HEK293T (cell line): ENCODE data around the gene PSTPIP2.
"Not testable (repeated sequence)": the region's sequence is repeated elsewhere in the genome, so short reads cannot be mapped to it uniquely, and the experiment has no call there.

ENCODE experiments used
- CTCF ChIA-PET: fragments of 350-600 bp; formaldehyde crosslinking; extraction: SDS; loops from one replicate; lab custom pipeline; 2021; ENCODE audit warnings: antibody characterized with exemption, inconsistent platforms; lab: Yijun Ruan, JAX
- POLR2A ChIA-PET: fragments of 350-600 bp; formaldehyde crosslinking; extraction: SDS; loops from one replicate; lab custom pipeline; 2020; ENCODE audit warnings: antibody characterized with exemption, inconsistent platforms; lab: Yijun Ruan, JAX
- DNase-seq: peaks from one replicate; pipeline ENCODE4 v3.0.0; 2012; ENCODE audit warnings: mixed read lengths; ENCODE audit errors: extremely low spot score
- ARNT ChIP-seq: fragments of 450-650 bp; IDR thresholded peaks from 2 replicates; pipeline ENCODE4 v1.6.1; 2017; ENCODE audit warnings: mild to moderate bottlenecking
- BHLHE40 ChIP-seq: fragments of 450-650 bp; IDR thresholded peaks from 2 replicates; pipeline ENCODE4 v1.6.1; 2016; ENCODE audit warnings: mild to moderate bottlenecking, moderate library complexity, borderline replicate concordance
- CTBP1 ChIP-seq: fragments of 450-650 bp; IDR thresholded peaks from 2 replicates; pipeline ENCODE4 v1.6.1; 2016; ENCODE audit warnings: borderline replicate concordance
- ELF4 ChIP-seq: fragments of 450-650 bp; IDR thresholded peaks from 2 replicates; pipeline ENCODE4 v1.6.1; 2017; ENCODE audit warnings: antibody characterized with exemption
- FOXA1 ChIP-seq: fragments of 450-650 bp; IDR thresholded peaks from 2 replicates; pipeline ENCODE4 v1.6.1; 2016; ENCODE audit warnings: mild to moderate bottlenecking
- FOXK2 ChIP-seq: fragments of 450-650 bp; IDR thresholded peaks from 2 replicates; pipeline ENCODE4 v1.6.1; 2016; ENCODE audit warnings: mild to moderate bottlenecking
- FOXM1 ChIP-seq: fragments of 450-650 bp; IDR thresholded peaks from 2 replicates; pipeline ENCODE4 v1.6.1; 2017; ENCODE audit warnings: mild to moderate bottlenecking, borderline replicate concordance
- HDGF ChIP-seq: fragments of 450-650 bp; IDR thresholded peaks from 2 replicates; pipeline ENCODE4 v1.6.1; 2017; ENCODE audit warnings: antibody characterized with exemption, borderline replicate concordance
- L3MBTL2 ChIP-seq: fragments of 450-650 bp; conservative IDR thresholded peaks from 2 replicates; pipeline ENCODE4 v1.6.1; 2016; ENCODE audit warnings: mild to moderate bottlenecking
- LEF1 ChIP-seq: fragments of 450-650 bp; IDR thresholded peaks from 2 replicates; pipeline ENCODE4 v1.6.1; 2017; ENCODE audit warnings: mild to moderate bottlenecking, borderline replicate concordance
- NFRKB ChIP-seq: fragments of 450-650 bp; IDR thresholded peaks from 2 replicates; pipeline ENCODE4 v1.6.1; 2016; ENCODE audit warnings: mild to moderate bottlenecking, moderate library complexity
- SP1 ChIP-seq: fragments of 450-650 bp; IDR thresholded peaks from 2 replicates; pipeline ENCODE4 v1.6.1; 2017
- SUZ12 ChIP-seq: fragments of 450-650 bp; IDR thresholded peaks from 2 replicates; pipeline ENCODE4 v1.6.1; 2016; ENCODE audit warnings: mild to moderate bottlenecking
- TARDBP ChIP-seq: fragments of 450-650 bp; IDR thresholded peaks from 2 replicates; pipeline ENCODE4 v1.6.1; 2016
- ZNF384 ChIP-seq: fragments of 450-650 bp; IDR thresholded peaks from 2 replicates; pipeline ENCODE4 v1.6.1; 2016
- TF ChIP-seq, protein P1 (sequence below): fragments of 450-650 bp; IDR thresholded peaks from 2 replicates; pipeline ENCODE4 v1.6.1; 2016

PSTPIP2 gene

DNA sequence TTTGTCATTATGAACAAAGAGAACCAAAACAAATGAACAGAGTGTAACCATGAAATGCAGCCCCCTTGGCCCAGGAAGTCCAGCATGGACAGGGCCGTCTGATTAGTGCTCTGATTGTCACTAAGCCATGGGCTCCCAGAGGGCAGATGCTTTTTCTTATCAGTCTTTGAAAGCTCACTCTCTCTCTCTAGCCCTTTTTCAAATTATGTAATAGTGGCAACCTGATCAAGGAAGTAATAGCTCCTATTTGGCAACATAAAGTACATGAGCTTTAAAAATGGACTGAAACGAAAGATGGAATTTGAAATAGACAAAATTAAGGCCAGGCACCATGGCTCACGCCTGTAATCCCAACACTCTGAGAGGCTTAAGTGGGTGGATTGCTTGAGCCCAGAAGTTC lies 72.5 kb downstream of the PSTPIP2 start:
- POLR2A ChIA-PET = no interaction called here
- DNase-seq = no peak
- CTCF ChIA-PET = no interaction called here
- no peak for TF ChIP-seq FOXA1
- TF ChIP-seq BHLHE40 = no peak
- no peak for TF ChIP-seq ZNF384
- no peak for TF ChIP-seq SUZ12
- no peak for TF ChIP-seq SP1
- no peak for TF ChIP-seq NFRKB
- TF ChIP-seq L3MBTL2 = no peak
- TF ChIP-seq, protein P1, sequence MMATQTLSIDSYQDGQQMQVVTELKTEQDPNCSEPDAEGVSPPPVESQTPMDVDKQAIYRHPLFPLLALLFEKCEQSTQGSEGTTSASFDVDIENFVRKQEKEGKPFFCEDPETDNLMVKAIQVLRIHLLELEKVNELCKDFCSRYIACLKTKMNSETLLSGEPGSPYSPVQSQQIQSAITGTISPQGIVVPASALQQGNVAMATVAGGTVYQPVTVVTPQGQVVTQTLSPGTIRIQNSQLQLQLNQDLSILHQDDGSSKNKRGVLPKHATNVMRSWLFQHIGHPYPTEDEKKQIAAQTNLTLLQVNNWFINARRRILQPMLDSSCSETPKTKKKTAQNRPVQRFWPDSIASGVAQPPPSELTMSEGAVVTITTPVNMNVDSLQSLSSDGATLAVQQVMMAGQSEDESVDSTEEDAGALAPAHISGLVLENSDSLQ = no peak

DNA sequence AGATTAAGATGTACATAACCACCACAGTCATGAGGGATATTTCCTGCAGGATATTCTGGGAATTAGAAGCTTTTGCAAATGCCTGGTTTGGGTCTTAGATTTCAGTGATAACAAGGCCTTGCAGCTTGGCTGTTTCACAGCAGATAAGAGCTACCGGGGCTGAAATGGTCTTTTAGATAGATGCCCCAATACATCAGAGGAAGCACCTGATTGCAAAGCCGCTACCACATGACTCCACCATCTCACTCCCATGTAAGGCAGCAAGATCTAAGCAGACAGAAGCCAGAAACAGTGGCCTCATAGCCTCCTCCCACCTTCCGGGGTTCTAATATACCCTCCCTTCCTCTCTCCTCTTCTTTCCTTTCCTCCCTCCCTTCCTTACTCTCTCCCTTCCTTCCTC lies 73.8 kb downstream of the PSTPIP2 start:
- no peak for DNase-seq
- POLR2A ChIA-PET = no interaction called here
- TF ChIP-seq FOXM1 (no peak), ELF4 (no peak), CTBP1 (no peak), SUZ12 (no peak), BHLHE40 (no peak), L3MBTL2 (no peak), TARDBP (no peak), ZNF384 (no peak), ARNT (no peak), NFRKB (no peak), LEF1 (no peak), SP1 (no peak)
- TF ChIP-seq, protein P1 = no peak
- CTCF ChIA-PET = no interaction called here

DNA sequence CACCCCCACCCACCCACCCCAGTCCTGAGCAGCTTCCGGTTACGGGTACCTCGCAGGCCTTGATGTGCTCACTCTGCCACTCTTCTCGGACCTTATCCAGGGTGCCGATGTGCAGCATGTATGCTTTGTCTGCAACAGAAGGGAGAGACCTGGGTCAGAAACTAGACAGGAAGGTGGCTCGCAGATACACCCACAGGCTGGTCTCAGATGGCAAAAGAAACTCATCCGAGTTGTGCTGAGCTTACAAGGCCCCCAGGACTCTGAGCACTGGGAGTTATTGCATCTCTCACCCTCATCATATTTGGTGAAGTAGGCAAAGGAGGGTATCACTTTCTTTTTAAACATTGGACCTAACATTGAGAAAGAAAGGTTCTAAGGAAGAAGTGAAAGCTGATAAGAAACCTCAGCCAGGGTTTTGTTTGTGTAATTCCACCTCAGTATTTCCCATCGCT lies 74.3 kb downstream of the PSTPIP2 start:
- ChIA-PET CTCF (interaction anchor here (0.9 kb wide), 1 partner anchor 76 kb away, joined by 3 read pairs; no protein-coding TSS in a partner anchor), POLR2A (no interaction called here)

DNA sequence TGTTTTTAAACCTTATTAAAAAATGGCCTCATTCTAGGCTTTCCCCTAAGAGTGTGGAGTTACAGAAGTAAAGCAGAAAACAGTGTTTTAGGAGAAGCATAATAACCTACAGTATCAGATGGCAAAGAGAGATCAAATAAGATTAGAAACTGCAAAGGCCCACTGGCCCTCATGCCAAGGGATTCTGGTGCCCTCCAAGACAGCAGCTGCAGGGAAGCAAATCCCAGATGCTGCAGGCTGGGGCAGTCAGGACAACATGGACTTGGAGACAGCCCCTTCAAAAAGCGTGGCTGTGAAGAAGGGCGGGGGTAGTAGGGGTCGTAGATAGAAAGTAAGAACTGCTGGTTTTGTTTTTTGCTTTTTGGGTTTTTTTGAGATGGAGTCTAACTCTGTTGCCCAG lies 76.6 kb downstream of the PSTPIP2 start:
- ChIA-PET CTCF (no interaction called here), POLR2A (no interaction called here)
- TF ChIP-seq TARDBP (no peak), HDGF (no peak), FOXA1 (no peak), FOXM1 (no peak), BHLHE40 (no peak), ZNF384 (no peak), LEF1 (no peak), ELF4 (no peak), NFRKB (no peak), L3MBTL2 (no peak), SUZ12 (no peak), FOXK2 (no peak), SP1 (no peak), ARNT (no peak), CTBP1 (no peak)
- TF ChIP-seq, protein P1 = no peak

More for the DNA sequence above, 74.3 kb downstream of the PSTPIP2 start:
- DNase-seq = no peak
- TF ChIP-seq FOXA1 = no peak
- no peak for TF ChIP-seq ARNT
- TF ChIP-seq, protein P1 = no peak
- TF ChIP-seq ZNF384 = no peak
- no peak for TF ChIP-seq FOXK2
- TF ChIP-seq ELF4 = no peak
- TF ChIP-seq SP1 = no peak
- TF ChIP-seq BHLHE40 = no peak
- no peak for TF ChIP-seq LEF1
- no peak for TF ChIP-seq CTBP1
- no peak for TF ChIP-seq NFRKB

DNA sequence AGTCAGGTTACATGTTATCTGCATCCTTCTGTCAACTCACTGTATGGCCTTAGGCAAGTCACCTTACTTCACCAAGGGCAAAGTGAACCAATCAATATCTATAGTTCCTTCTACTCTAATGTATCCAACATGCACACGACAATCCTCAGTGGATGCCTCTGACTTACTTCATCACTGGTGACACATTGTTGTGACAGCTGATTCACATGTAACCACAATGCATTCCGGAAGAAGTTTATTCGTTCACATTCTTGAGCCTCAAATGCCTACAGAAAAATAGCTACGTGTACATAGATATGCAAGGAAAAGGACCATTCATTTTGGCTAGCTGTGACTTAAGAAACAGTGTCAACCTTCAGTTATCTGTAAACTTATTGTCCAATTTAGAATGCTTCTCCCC lies 78.6 kb downstream of the PSTPIP2 start:
- POLR2A ChIA-PET = no interaction called here
- DNase-seq = no peak
- TF ChIP-seq NFRKB (no peak), CTBP1 (no peak), ZNF384 (no peak), FOXM1 (no peak), BHLHE40 (no peak), LEF1 (no peak), ELF4 (no peak)
- CTCF ChIA-PET = no interaction called here

More for the DNA sequence above, 76.6 kb downstream of the PSTPIP2 start:
- DNase-seq = no peak

DNA sequence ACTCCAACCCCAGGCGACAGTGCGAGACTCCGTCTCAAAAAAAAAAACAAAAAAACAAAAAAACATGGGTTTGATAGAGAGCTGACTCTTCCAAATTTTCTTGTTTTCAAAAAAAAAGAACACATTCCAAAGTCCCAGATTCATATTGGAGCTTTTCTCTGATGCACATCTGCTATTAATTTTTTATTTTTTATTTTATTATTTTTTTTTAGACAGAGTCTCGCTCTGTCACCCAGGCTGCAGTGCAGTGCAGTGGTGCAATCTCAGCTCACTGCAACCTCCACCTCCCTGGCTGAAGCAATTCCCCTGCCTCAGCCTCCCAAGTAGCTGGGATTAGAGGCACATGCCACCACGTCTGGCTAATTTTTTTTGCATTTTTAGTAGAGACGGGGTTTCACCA lies 79.5 kb downstream of the PSTPIP2 start:
- POLR2A ChIA-PET = interaction anchor here (0.6 kb wide), 1 partner anchor 11 kb away, joined by 3 read pairs; no protein-coding TSS in a partner anchor
- CTCF ChIA-PET, DNase-seq: not testable (repeated sequence)
